ACC112 (cell line): Measurements from ENCODE around the gene CNOT4.

ENCODE experiments used
- H2AFZ ChIP-seq: fragments of 200-600 bp; sonication (generic); one replicate; pipeline ENCODE4 v1.6.0; 2017; ENCODE audit warnings: antibody characterized with exemption, low read length; ENCODE audit not compliant: unreplicated experiment
- H3K27ac ChIP-seq: fragments of 200-600 bp; sonication (generic); 2 replicates; pipeline ENCODE4 v1.5.1; 2014; ENCODE audit warnings: low read depth, mild to moderate bottlenecking, antibody characterized with exemption, low read length, moderate library complexity
- H3K27me3 ChIP-seq: fragments of 200-600 bp; sonication (generic); 2 replicates; pipeline ENCODE4 v1.6.1; 2014; ENCODE audit warnings: mild to moderate bottlenecking, antibody characterized with exemption, low read length, moderate library complexity, mixed read lengths; ENCODE audit not compliant: insufficient read depth
- H3K36me3 ChIP-seq: fragments of 200-600 bp; sonication (generic); 2 replicates; pipeline ENCODE4 v1.6.1; 2016; ENCODE audit warnings: mild to moderate bottlenecking, antibody characterized with exemption, low read length, moderate library complexity, mixed read lengths; ENCODE audit not compliant: insufficient read depth
- H3K4me1 ChIP-seq: fragments of 200-600 bp; sonication (generic); one replicate; pipeline ENCODE4 v1.6.1; 2016; ENCODE audit warnings: low read length, mixed read lengths; ENCODE audit not compliant: insufficient read depth, unreplicated experiment, control insufficient read depth
- H3K4me3 ChIP-seq: fragments of 200-600 bp; sonication (generic); 2 replicates; pipeline ENCODE4 v1.5.1; 2014; ENCODE audit warnings: mild to moderate bottlenecking, low read depth, low read length
- H3K79me2 ChIP-seq: fragments of 200-600 bp; sonication (generic); one replicate; pipeline ENCODE4 v1.6.0; 2016; ENCODE audit warnings: low read length; ENCODE audit not compliant: control insufficient read depth, unreplicated experiment, insufficient read depth

The CNOT4 gene

GRCh38 chr7:135368416-135369186 lies 141.3 kb downstream of the CNOT4 start:
- H3K27ac ChIP-seq = no peak overlapping the region
- H3K79me2 ChIP-seq = no peaks in the 10 kb centered on the region
- no peak overlapping the region for H3K4me3 ChIP-seq
- peaks cover 4% of the 10 kb centered on the region for H3K36me3 ChIP-seq
- no peaks in the 10 kb centered on the region for H3K4me1 ChIP-seq
- no peak overlapping the region for H2AFZ ChIP-seq
- no peaks in the 10 kb centered on the region for H3K27me3 ChIP-seq

GRCh38 chr7:135366843-135367508 lies 142.9 kb downstream of the CNOT4 start:
- Histone ChIP-seq H3K4me3 (no peak overlapping the region), H3K4me1 (no peaks in the 10 kb centered on the region), H3K27ac (no peak overlapping the region), H3K79me2 (no peaks in the 10 kb centered on the region), H3K27me3 (no peaks in the 10 kb centered on the region), H2AFZ (no peak overlapping the region), H3K36me3 (peaks cover 18% of the 10 kb centered on the region)

GRCh38 chr7:135365721-135366120 lies 144.2 kb downstream of the CNOT4 start:
- Histone ChIP-seq H3K4me3 (no peak overlapping the region), H3K79me2 (no peaks in the 10 kb centered on the region), H3K36me3 (peaks cover 18% of the 10 kb centered on the region), H3K27me3 (no peaks in the 10 kb centered on the region), H3K27ac (no peak overlapping the region), H3K4me1 (no peaks in the 10 kb centered on the region), H2AFZ (no peak overlapping the region)

- H3K4me1 ChIP-seq = no peaks in the 10 kb centered on the region
- H2AFZ ChIP-seq = no peak overlapping the region
- H3K27ac ChIP-seq = no peak overlapping the region
- H3K36me3 ChIP-seq = peaks cover 18% of the 10 kb centered on the region
- H3K4me3 ChIP-seq = no peak overlapping the region
- no peaks in the 10 kb centered on the region for H3K27me3 ChIP-seq
- no peaks in the 10 kb centered on the region for H3K79me2 ChIP-seq
Observed at GRCh38 chr7:135364206-135364605, 145.7 kb downstream of the CNOT4 start.

- Histone ChIP-seq H2AFZ (no peak overlapping the region), H3K4me1 (no peaks in the 10 kb centered on the region), H3K27me3 (no peaks in the 10 kb centered on the region), H3K27ac (no peak overlapping the region), H3K36me3 (peaks cover 18% of the 10 kb centered on the region), H3K79me2 (no peaks in the 10 kb centered on the region), H3K4me3 (no peak overlapping the region)
Observed at GRCh38 chr7:135362871-135363270, 147.0 kb downstream of the CNOT4 start.

- no peak overlapping the region for H3K4me3 ChIP-seq
- no peaks in the 10 kb centered on the region for H3K79me2 ChIP-seq
- no peaks in the 10 kb centered on the region for H3K4me1 ChIP-seq
- H3K27ac ChIP-seq = no peak overlapping the region
- H3K27me3 ChIP-seq = no peaks in the 10 kb centered on the region
- no peak overlapping the region for H2AFZ ChIP-seq
- H3K36me3 ChIP-seq = peaks cover 18% of the 10 kb centered on the region
Observed at GRCh38 chr7:135361788-135362187, 148.1 kb downstream of the CNOT4 start.

GRCh38 chr7:135359615-135360014 lies 150.3 kb downstream of the CNOT4 start:
- no peak overlapping the region for H3K4me3 ChIP-seq
- H3K27ac ChIP-seq = no peak overlapping the region
- H3K79me2 ChIP-seq = no peaks in the 10 kb centered on the region
- H2AFZ ChIP-seq = no peak overlapping the region
- H3K36me3 ChIP-seq = peaks cover 18% of the 10 kb centered on the region
- H3K4me1 ChIP-seq = no peaks in the 10 kb centered on the region
- H3K27me3 ChIP-seq = 0 out of 2 replicates have a peak, but pooled peaks cover 3% of the 10 kb centered on the region

- Histone ChIP-seq H3K79me2 (no peaks in the 10 kb centered on the region), H3K4me3 (no peak overlapping the region), H3K4me1 (no peaks in the 10 kb centered on the region), H3K27me3 (0 out of 2 replicates have a peak, but pooled peaks cover 3% of the 10 kb centered on the region), H2AFZ (no peak overlapping the region), H3K36me3 (no peaks in the 10 kb centered on the region), H3K27ac (no peak overlapping the region)
Observed at GRCh38 chr7:135355377-135356048, 154.4 kb downstream of the CNOT4 start.

GRCh38 chr7:135353832-135354231 lies 156.1 kb downstream of the CNOT4 start:
- Histone ChIP-seq H3K36me3 (no peaks in the 10 kb centered on the region), H3K4me3 (no peak overlapping the region), H3K79me2 (no peaks in the 10 kb centered on the region), H3K27me3 (0 out of 2 replicates have a peak, but pooled peaks cover 3% of the 10 kb centered on the region), H3K27ac (no peak overlapping the region), H3K4me1 (no peaks in the 10 kb centered on the region), H2AFZ (no peak overlapping the region)

GRCh38 chr7:135352285-135352684 lies 157.6 kb downstream of the CNOT4 start:
- Histone ChIP-seq H3K4me1 (no peaks in the 10 kb centered on the region), H3K79me2 (no peaks in the 10 kb centered on the region), H3K27ac (no peak overlapping the region), H3K27me3 (peaks cover 7% of the 10 kb centered on the region; the same call in 1 of the 2 replicates), H3K4me3 (no peak overlapping the region), H3K36me3 (no peaks in the 10 kb centered on the region), H2AFZ (no peak overlapping the region)
